HG03139 (cell line): Measurements from ENCODE around the gene DNAH9.

Source experiments
- ATAC-seq: cut with Tn5 transposase; IDR thresholded peaks from one replicate; pipeline ENCODE4 v1.9.1; 2021; ENCODE audit not compliant: unreplicated experiment

DNAH9 gene

GRCh38 chr17:11589716-11590115 is 8.6 kb upstream of the DNAH9 start:
- no peak for ATAC-seq

GRCh38 chr17:11601661-11602060 is 3.4 kb downstream of the DNAH9 start:
- no peak for ATAC-seq

GRCh38 chr17:11608396-11608795 is 10.1 kb downstream of the DNAH9 start:
- ATAC-seq = no peak

GRCh38 chr17:11610999-11611566 is 12.8 kb downstream of the DNAH9 start:
- ATAC-seq = no peak

- no peak for ATAC-seq
Observed at GRCh38 chr17:11612956-11613355, 14.7 kb downstream of the DNAH9 start.

GRCh38 chr17:11618861-11619566 is 20.7 kb downstream of the DNAH9 start:
- no peak for ATAC-seq

GRCh38 chr17:11622492-11622891 is 24.2 kb downstream of the DNAH9 start:
- no peak for ATAC-seq

GRCh38 chr17:11624976-11625375 is 26.7 kb downstream of the DNAH9 start:
- ATAC-seq = no peak

- ATAC-seq = no peak
Observed at GRCh38 chr17:11625878-11626277, 27.6 kb downstream of the DNAH9 start.

GRCh38 chr17:11627301-11627940 is 29.2 kb downstream of the DNAH9 start:
- no peak for ATAC-seq

- ATAC-seq = no peak
Observed at GRCh38 chr17:11628374-11628773, 30.1 kb downstream of the DNAH9 start.

GRCh38 chr17:11628831-11629230 is 30.6 kb downstream of the DNAH9 start:
- no peak for ATAC-seq

GRCh38 chr17:11636771-11637170 is 38.5 kb downstream of the DNAH9 start:
- ATAC-seq = no peak

GRCh38 chr17:11637796-11638195 is 39.5 kb downstream of the DNAH9 start:
- ATAC-seq = no peak

GRCh38 chr17:11638700-11639265 is 40.5 kb downstream of the DNAH9 start:
- no peak for ATAC-seq

GRCh38 chr17:11639736-11640462 is 41.6 kb downstream of the DNAH9 start:
- ATAC-seq = no peak

- no peak for ATAC-seq
Observed at GRCh38 chr17:11640463-11640814, 42.2 kb downstream of the DNAH9 start.

- ATAC-seq = no peak
Observed at GRCh38 chr17:11641521-11642275, 43.4 kb downstream of the DNAH9 start.

GRCh38 chr17:11642655-11643054 is 44.4 kb downstream of the DNAH9 start:
- no peak for ATAC-seq

- ATAC-seq = no peak
Observed at GRCh38 chr17:11643851-11644250, 45.6 kb downstream of the DNAH9 start.
